Heart left ventricle (tissue), 13 donors: ENCODE measurements around the gene FOSL2.

Experiments
- CTCF ChIP-seq, 12 donors: fragments of 200-600 bp; sonication (generic) in 4 of 12; IDR thresholded peaks; one replicate each; pipeline versions ENCODE4 v1.5.0 to v1.8.0; 2018 to 2022; ENCODE audit warnings: antibody characterized with exemption in 12 of 12, mild to moderate bottlenecking in 5 of 12
- POLR2A ChIP-seq, 2 donors: fragments of 450-650 bp; IDR thresholded peaks; one replicate each; pipeline ENCODE4 v1.6.1; 2017; ENCODE audit warnings: antibody characterized with exemption in 2 of 2, mild to moderate bottlenecking in 2 of 2, moderate library complexity in 2 of 2
- donor health status: ischemic (EF 13 %, LVEDD 7.1; RV severe dilation, severe dysfunction).
- donor health status: DM: no; HTN: yes; CAD: no.
- donor health status: DM: no; HTN: no; CAD: no.
- donor health status: ischemic (EF 25% LVEDD 6.9; RV normal size, moderate dysfunction).
- donor health status: ischemic (EF 25% LVEDD 5.7; RV mildly dilated, moderate dysfunction).
- donor health status: ischemic (EF 35%, LVEDD 5.7; RV mildly dilated, moderate dysfunction).
- donor health status: nonischemic (EF 11% LVEDD 7.7; RV severe dilation, severe dysfunction).
- donor health status: DM: yes; HTN: yes; CAD: no.
- donor health status: PGD.
- donor health status: ischemic (EF 29% LVEDD 5.4; RV normal size, mild dysfunction).
- donor health status: nonischemic (EF 23%, LVEDD 6.1; RV moderate dilation, normal function).

- TF ChIP-seq CTCF (IDR thresholded peaks at IDR 0.05) (no peak), POLR2A (IDR thresholded peaks at IDR 0.05) (no peak)
These were observed 28.1 kb downstream of the FOSL2 start for GRCh38 chr2:28420722-28421121.
